PC-3 (cell line): ENCODE results near the gene LYZL1. TPM values are rescaled to one million over a fixed set of nuclear protein-coding genes. Genes with fewer than 3 reads are reported as not detected.
A peak's percentile ranks its signal among the peaks of the same experiment; 100 is the strongest.

Source experiments
- ATAC-seq: fragments of 200-7000 bp; cut with Tn5 transposase; 2 replicates; pipeline ENCODE4 v1.9.1; 2020; ENCODE audit warnings: mild to moderate bottlenecking, moderate library complexity
- BruUV-seq: library from RNA; stranded (reverse); fragments of 400-500 nt; replicated peaks from 2 replicates; lab custom pipeline; 2021; lab: Mats Ljungman, UMichigan
- CTCF ChIA-PET: fragments of 300-600 bp; sonication (Branson Sonifier 250); formaldehyde crosslinking; loops from one replicate; lab custom pipeline; 2022; ENCODE audit warnings: antibody characterized with exemption; lab: Charles Lee
- POLR2A ChIA-PET: fragments of 300-600 bp; sonication (Branson Sonifier 250); formaldehyde crosslinking; loops from one replicate; lab custom pipeline; 2022; ENCODE audit warnings: antibody characterized with exemption; ENCODE audit not compliant: unreplicated experiment; lab: Charles Lee
- DNase-seq: peaks from one replicate; pipeline ENCODE4 v3.0.0-alpha.2; 2015
- H2AFZ ChIP-seq: fragments of 300-600 bp; sonication (generic); 2 replicates; pipeline ENCODE4 v1.6.0; 2016; ENCODE audit warnings: antibody characterized with exemption, low read length
- H3F3A ChIP-seq: fragments of 300-600 bp; sonication (generic); one replicate; pipeline ENCODE4 v1.6.0; 2017; ENCODE audit warnings: antibody characterized with exemption, low read length, control low read depth, mild to moderate bottlenecking; ENCODE audit not compliant: unreplicated experiment
- H3K27ac ChIP-seq: fragments of 300-600 bp; sonication (generic); 2 replicates; pipeline ENCODE4 v1.5.1; 2016; ENCODE audit warnings: mild to moderate bottlenecking, low read length
- H3K27me3 ChIP-seq: fragments of 300-600 bp; sonication (generic); 2 replicates; pipeline ENCODE4 v1.6.1; 2016; ENCODE audit warnings: low read length, mixed read lengths
- H3K36me3 ChIP-seq: fragments of 300-600 bp; sonication (generic); 2 replicates; pipeline ENCODE4 v1.6.1; 2016; ENCODE audit warnings: low read depth, mixed run types, low read length, mixed read lengths
- H3K4me1 ChIP-seq: fragments of 300-600 bp; sonication (generic); 2 replicates; pipeline ENCODE4 v1.5.1; 2016; ENCODE audit warnings: low read length; ENCODE audit not compliant: insufficient read depth
- H3K4me2 ChIP-seq: fragments of 300-600 bp; sonication (generic); 2 replicates; pipeline ENCODE4 v1.6.0; 2016; ENCODE audit warnings: low read length
- H3K4me3 ChIP-seq: fragments of 300-600 bp; sonication (generic); 2 replicates; pipeline ENCODE4 v1.5.1; 2016; ENCODE audit warnings: mild to moderate bottlenecking, low read length, mixed read lengths
- H3K79me2 ChIP-seq: fragments of 300-600 bp; sonication (generic); 2 replicates; pipeline ENCODE4 v1.6.1; 2017; ENCODE audit warnings: low read length, mixed read lengths
- H3K9ac ChIP-seq: fragments of 300-600 bp; sonication (generic); 2 replicates; pipeline ENCODE4 v1.6.0; 2016; ENCODE audit warnings: mild to moderate bottlenecking, low read length
- H3K9me2 ChIP-seq: fragments of 300-600 bp; sonication (generic); replicated peaks from 2 replicates; pipeline ENCODE4 v1.6.1; 2016; ENCODE audit warnings: mixed run types, low read length, mixed read lengths
- H3K9me3 ChIP-seq: fragments of 300-600 bp; sonication (generic); 2 replicates; pipeline ENCODE4 v1.6.1; 2016; ENCODE audit warnings: low read length, mixed read lengths
- H4K20me1 ChIP-seq: fragments of 300-600 bp; sonication (generic); 2 replicates; pipeline ENCODE4 v1.6.1; 2016; ENCODE audit warnings: low read length, mixed read lengths
- EZH2 ChIP-seq: fragments of 300-600 bp; sonication (generic); IDR thresholded peaks from one replicate; pipeline ENCODE4 v1.6.1; 2017; ENCODE audit warnings: antibody characterized with exemption, mild to moderate bottlenecking, low read length; ENCODE audit not compliant: unreplicated experiment
- EZH2phosphoT487 ChIP-seq: fragments of 300-600 bp; sonication (generic); IDR thresholded peaks from 2 replicates; pipeline ENCODE4 v1.6.1; 2018; ENCODE audit warnings: mild to moderate bottlenecking, antibody characterized with exemption, low read length, borderline replicate concordance
- intact Hi-C: fragments of 100-400 bp; cut with micrococcal nuclease; formaldehyde crosslinking; loops from 2 replicates; pipeline ENCODE4 v1.9.0; 2023
- total RNA-seq: library from RNA; depleted of rRNA; stranded (reverse); fragments of >200 nt; gene quantifications from 2 replicates; pipeline ENCODE4 v1.2.3, GENCODE V29; 2014
- TF ChIP-seq, protein P1 (sequence below): fragments of 300-600 bp; sonication (generic); conservative IDR thresholded peaks from 2 replicates; pipeline ENCODE4 v1.5.1; 2017; ENCODE audit warnings: antibody characterized with exemption, low read depth, mild to moderate bottlenecking, low read length

LYZL1 gene
- total RNA-seq, 1 experiment from 2014 or later: not detected

DNA sequence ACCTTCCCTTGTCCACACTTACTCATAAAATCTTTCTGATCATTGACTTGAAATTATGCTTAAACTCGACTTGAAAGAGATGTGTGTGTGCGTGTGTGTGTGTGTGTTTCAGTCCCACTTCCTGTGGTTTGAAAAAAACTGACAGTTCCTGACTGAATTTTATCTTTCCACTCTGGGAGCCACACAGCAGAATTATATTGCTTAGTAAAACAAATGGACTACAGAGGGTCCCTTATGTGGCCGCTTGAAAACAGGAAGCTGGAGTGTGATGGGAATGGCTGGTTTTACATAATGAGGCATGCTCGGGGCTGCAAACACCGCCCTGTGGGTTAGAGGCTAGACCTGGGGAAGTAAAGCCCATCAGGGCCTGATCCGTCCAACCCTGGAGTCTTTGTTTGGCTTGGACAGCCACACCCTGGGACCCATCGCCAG lies 54.8 kb downstream of the LYZL1 start:
- POLR2A ChIA-PET: no interaction called here
- Histone ChIP-seq H3K9ac (no peak overlapping the region), H4K20me1 (no peaks in the 10 kb centered on the region), H3K27ac (no peak overlapping the region), H3K27me3 (no peaks in the 10 kb centered on the region), H3K9me2 (no peaks in the 10 kb centered on the region), H3K4me1 (no peaks in the 10 kb centered on the region), H2AFZ (no peak overlapping the region), H3K4me3 (no peak overlapping the region), H3K4me2 (no peak overlapping the region), H3K36me3 (no peaks in the 10 kb centered on the region), H3K9me3 (no peaks in the 10 kb centered on the region), H3F3A (no peaks in the 10 kb centered on the region), H3K79me2 (no peaks in the 10 kb centered on the region)
- no peak for ATAC-seq
- DNase-seq: no peak
- TF ChIP-seq, protein P1, sequence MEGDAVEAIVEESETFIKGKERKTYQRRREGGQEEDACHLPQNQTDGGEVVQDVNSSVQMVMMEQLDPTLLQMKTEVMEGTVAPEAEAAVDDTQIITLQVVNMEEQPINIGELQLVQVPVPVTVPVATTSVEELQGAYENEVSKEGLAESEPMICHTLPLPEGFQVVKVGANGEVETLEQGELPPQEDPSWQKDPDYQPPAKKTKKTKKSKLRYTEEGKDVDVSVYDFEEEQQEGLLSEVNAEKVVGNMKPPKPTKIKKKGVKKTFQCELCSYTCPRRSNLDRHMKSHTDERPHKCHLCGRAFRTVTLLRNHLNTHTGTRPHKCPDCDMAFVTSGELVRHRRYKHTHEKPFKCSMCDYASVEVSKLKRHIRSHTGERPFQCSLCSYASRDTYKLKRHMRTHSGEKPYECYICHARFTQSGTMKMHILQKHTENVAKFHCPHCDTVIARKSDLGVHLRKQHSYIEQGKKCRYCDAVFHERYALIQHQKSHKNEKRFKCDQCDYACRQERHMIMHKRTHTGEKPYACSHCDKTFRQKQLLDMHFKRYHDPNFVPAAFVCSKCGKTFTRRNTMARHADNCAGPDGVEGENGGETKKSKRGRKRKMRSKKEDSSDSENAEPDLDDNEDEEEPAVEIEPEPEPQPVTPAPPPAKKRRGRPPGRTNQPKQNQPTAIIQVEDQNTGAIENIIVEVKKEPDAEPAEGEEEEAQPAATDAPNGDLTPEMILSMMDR: no peak
- TF ChIP-seq EZH2phosphoT487 (no peak), EZH2 (no peak)
- CTCF ChIA-PET: no interaction called here
- no TSS peak for BruUV-seq
- intact Hi-C loops: no loop called here

DNA sequence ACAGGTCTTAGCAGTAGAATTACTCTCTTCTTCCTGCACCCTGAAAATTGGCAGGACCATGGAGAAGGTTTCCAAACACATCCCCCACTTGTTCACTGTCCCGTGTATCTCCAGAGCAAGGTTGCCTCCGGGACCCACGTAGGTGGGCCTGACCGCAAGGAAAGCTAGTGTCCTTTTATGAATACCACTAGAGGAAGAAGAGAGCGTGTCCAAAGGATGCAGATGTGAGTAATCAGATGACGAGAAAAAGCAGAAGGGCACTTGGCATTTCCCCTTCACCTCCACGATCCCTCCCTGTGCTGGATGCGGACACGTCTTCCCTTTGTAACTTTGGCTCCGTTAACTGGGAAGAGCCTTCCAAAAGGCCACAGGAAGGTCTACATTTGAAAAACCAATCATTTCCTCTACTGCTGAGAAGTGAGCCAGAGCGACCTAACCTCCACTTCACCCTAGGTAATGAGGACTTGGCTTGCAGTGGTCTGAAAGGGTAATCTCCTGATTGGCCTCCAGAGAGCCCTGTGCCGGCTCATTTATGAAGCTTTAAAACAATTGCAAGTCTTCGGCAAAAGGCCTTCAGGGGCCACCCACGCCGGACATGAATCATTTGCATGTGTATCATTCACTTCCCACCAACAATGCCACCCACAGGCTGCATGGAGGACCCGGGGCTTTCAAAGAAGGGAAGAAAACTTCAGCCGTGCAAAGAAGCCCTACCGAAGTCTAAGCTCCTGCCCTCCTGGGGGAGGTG lies 55.4 kb downstream of the LYZL1 start:
- Histone ChIP-seq H3K4me2 (no peak overlapping the region), H3K9me2 (no peaks in the 10 kb centered on the region), H3K36me3 (no peaks in the 10 kb centered on the region), H3K9me3 (no peaks in the 10 kb centered on the region), H2AFZ (no peak overlapping the region), H3K27ac (no peak overlapping the region), H3K79me2 (no peaks in the 10 kb centered on the region), H4K20me1 (no peaks in the 10 kb centered on the region), H3K4me3 (no peak overlapping the region), H3K4me1 (no peaks in the 10 kb centered on the region), H3F3A (no peaks in the 10 kb centered on the region), H3K27me3 (no peaks in the 10 kb centered on the region), H3K9ac (no peak overlapping the region)
- ATAC-seq (no peak; the same call in 1 of the 2 replicates), DNase-seq (peak; percentile 3)
- BruUV-seq: no TSS peak
- ChIA-PET CTCF (no interaction called here), POLR2A (no interaction called here)
- TF ChIP-seq, protein P1: no peak
- TF ChIP-seq EZH2phosphoT487 (no peak), EZH2 (no peak)
- intact Hi-C loops: no loop called here

DNA sequence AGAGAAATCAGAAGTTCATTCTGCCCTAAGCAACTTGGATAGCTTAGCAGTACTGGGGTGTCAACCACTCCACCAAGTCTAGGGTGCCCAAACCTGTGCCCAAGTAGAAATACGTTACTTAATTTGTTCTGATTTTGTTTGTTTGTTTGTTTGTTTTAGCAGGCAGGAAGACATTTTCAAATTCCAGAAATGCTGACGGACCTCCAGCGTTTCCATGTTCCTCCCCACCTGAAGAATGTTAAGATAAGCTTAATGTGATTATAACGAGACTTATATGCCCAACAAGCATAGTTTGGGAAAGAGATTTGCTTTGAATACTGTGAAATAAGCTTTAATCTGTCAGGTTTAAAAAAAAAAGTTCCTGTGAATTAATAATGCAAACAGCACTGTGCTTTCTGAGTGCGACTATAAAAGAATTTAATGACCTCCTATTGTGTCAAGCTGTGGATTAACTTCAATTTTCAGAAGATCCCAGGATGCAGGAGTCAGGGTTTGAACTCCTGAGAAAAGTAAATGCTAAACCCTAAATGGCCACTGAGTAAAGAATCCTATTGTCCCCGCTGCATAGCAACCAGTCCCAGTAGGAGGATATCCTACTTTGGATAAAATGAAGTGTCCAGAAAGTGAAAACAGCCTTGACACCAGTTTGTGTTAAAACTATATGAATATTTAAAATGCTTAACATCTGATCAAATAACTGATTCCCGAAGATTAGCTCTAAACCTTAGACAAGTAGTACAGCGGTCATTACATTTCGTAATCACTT lies 56.5 kb downstream of the LYZL1 start:
- no peaks in the 10 kb centered on the region for H3K27me3 ChIP-seq
- ChIA-PET CTCF (no interaction called here), POLR2A (interaction anchor here (0.6 to 0.7 kb wide), 2 partner anchors 87 to 657 kb away, joined by 3 read pairs; no protein-coding TSS in a partner anchor)
- no peak overlapping the region for H3K4me3 ChIP-seq
- intact Hi-C loops: no loop called here
- DNase-seq (no peak), ATAC-seq (no peak)
- H3K9me3 ChIP-seq: no peaks in the 10 kb centered on the region
- BruUV-seq: no TSS peak
- H3K9me2 ChIP-seq: no peaks in the 10 kb centered on the region
- no peaks in the 10 kb centered on the region for H3K79me2 ChIP-seq
- H3K9ac ChIP-seq: no peak overlapping the region
- no peaks in the 10 kb centered on the region for H3F3A ChIP-seq
- TF ChIP-seq EZH2phosphoT487: no peak
- TF ChIP-seq, protein P1: no peak
- H3K36me3 ChIP-seq: no peaks in the 10 kb centered on the region
- no peak overlapping the region for H3K4me2 ChIP-seq
- no peaks in the 10 kb centered on the region for H3K4me1 ChIP-seq
- no peak overlapping the region for H2AFZ ChIP-seq
- H4K20me1 ChIP-seq: no peaks in the 10 kb centered on the region
- no peak overlapping the region for H3K27ac ChIP-seq
